GDM1 (cell line): ENCODE measurements around the gene RNF207.

ENCODE experiments used
- DNase-seq: peaks from one replicate; lab custom pipeline; 2025; lab: John Stamatoyannopoulos, UW

RNF207 gene

GRCh38 chr1:6269720-6270400, 63.9 kb downstream of the RNF207 start:
- no peak for DNase-seq

- no peak for DNase-seq
These were observed 64.5 kb downstream of the RNF207 start for GRCh38 chr1:6270401-6270800.
